ENCODE results near the gene RCAN1. TPM values are rescaled to one million over a fixed set of nuclear protein-coding genes. Genes with fewer than 3 reads are reported as not detected.

RCAN1 gene
- polyA plus RNA-seq, 2 of the 4 experiments (the other 2 are of a cell fraction), result 10.2 to 11.9 TPM

- ChIA-PET POLR2A (interaction anchor here (1.2 kb wide), 1 partner anchor 8 kb away, joined by 6 read pairs; no protein-coding TSS in a partner anchor), CTCF (interaction anchor here (1.0 kb wide), 1 partner anchor 26 kb away, joined by 3 read pairs; no protein-coding TSS in a partner anchor)
Measured at GRCh38 chr21:34518301-34518700, 96.6 kb downstream of the RCAN1 start.

GRCh38 chr21:34517491-34518245, 97.2 kb downstream of the RCAN1 start:
- TF ChIP-seq RAD21 (conservative IDR thresholded peaks at IDR 0.05 in 1 of 2, IDR thresholded peaks at IDR 0.05 in 1 of 2) (peak in 1 of 2 experiments; percentile 19; a peak in 1 of 5 replicates), NFE2L2 (conservative IDR thresholded peaks at IDR 0.05; ENCODE audit: low read length) (no peak), RCOR1 (IDR thresholded peaks at IDR 0.05; ENCODE audit: low read depth, low read length) (no peak)
- POLR2A ChIA-PET, result interaction anchor here (1.2 kb wide), 1 partner anchor 9 kb away, joined by 6 read pairs; no protein-coding TSS in a partner anchor
- ATAC-seq (peak; percentile 64 to 84; a peak in 4 of 6 replicates), FAIRE-seq (no peak), DNase-seq (ENCODE audit: low read depth in 1 of 2, low spot score in 1 of 2) (peak in 1 of 2 experiments; percentile 16)
- 90% methylated on average over 22 of the region's 22 CpGs for WGBS (ENCODE audit: missing lambda C conversion rate)
- CTCF ChIA-PET, result interaction anchor here (0.7 to 1.0 kb wide), 3 partner anchors 12 to 84 kb away, joined by 3 to 5 read pairs (median 3); no protein-coding TSS in a partner anchor
- Histone ChIP-seq H3K27ac (no peak overlapping the region), H3K4me2 (no peak overlapping the region), H3K4me3 (no peak overlapping the region), H3K4me1 (peaks cover 6% of the 10 kb centered on the region), H3K9me3 (no peaks in the 10 kb centered on the region)

More at GRCh38 chr21:34518301-34518700, 96.6 kb downstream of the RCAN1 start:
- H3K9me3 ChIP-seq, result no peaks in the 10 kb centered on the region
- TF ChIP-seq MAZ (IDR thresholded peaks at IDR 0.05; ENCODE audit: borderline replicate concordance, low read depth, low read length) (no peak), CHD2 (IDR thresholded peaks at IDR 0.05; ENCODE audit: low read length, partially characterized antibody) (no peak), EHF (CRISPR knock-in tag; IDR thresholded peaks at IDR 0.05) (no peak), REST (IDR thresholded peaks at IDR 0.05) (no peak)
- no peak overlapping the region for H3K4me2 ChIP-seq
- WGBS (ENCODE audit: missing lambda C conversion rate), result 99% methylated on average over 5 of the region's 5 CpGs
- DNase-seq (ENCODE audit: low read depth in 1 of 2, low spot score in 1 of 2) (no peak), FAIRE-seq (no peak), ATAC-seq (no peak)
- H3K4me1 ChIP-seq, result peaks cover 12% of the 10 kb centered on the region
- H3K4me3 ChIP-seq, result no peak overlapping the region
- H3K27ac ChIP-seq, result no peak overlapping the region

GRCh38 chr21:34517039-34517438, 97.9 kb downstream of the RCAN1 start:
- TF ChIP-seq RCOR1 (IDR thresholded peaks at IDR 0.05; ENCODE audit: low read depth, low read length), result no peak
- no peak for ATAC-seq
- WGBS (ENCODE audit: missing lambda C conversion rate), result 92% methylated on average over 5 of the region's 5 CpGs
- H3K4me2 ChIP-seq, result no peak overlapping the region
- FAIRE-seq, result no peak
- no peak overlapping the region for H3K27ac ChIP-seq
- ChIA-PET POLR2A (interaction anchor here (1.2 kb wide), 1 partner anchor 9 kb away, joined by 6 read pairs; no protein-coding TSS in a partner anchor), CTCF (interaction anchor here (0.7 to 1.0 kb wide), 2 partner anchors 11 to 85 kb away, joined by 3 to 5 read pairs; no protein-coding TSS in a partner anchor)
- no peaks in the 10 kb centered on the region; the same call in 2 of the 3 replicates for H3K4me1 ChIP-seq
- no peak for DNase-seq (ENCODE audit: low read depth in 1 of 2, low spot score in 1 of 2)
- H3K4me3 ChIP-seq, result no peak overlapping the region
- H3K9me3 ChIP-seq, result no peaks in the 10 kb centered on the region

GRCh38 chr21:34514576-34515115, 100.3 kb downstream of the RCAN1 start:
- H3K4me2 ChIP-seq, result no peak overlapping the region
- no peak for DNase-seq (ENCODE audit: low read depth in 1 of 2, low spot score in 1 of 2)
- no peak for TF ChIP-seq MAFK (IDR thresholded peaks at IDR 0.05; ENCODE audit: partially characterized antibody)
- TF ChIP-seq RFX5 (IDR thresholded peaks at IDR 0.05), result no peak
- TF ChIP-seq KDM1A (IDR thresholded peaks at IDR 0.05; ENCODE audit: low read depth), result no peak
- no peak for TF ChIP-seq MAX (IDR thresholded peaks at IDR 0.05)
- no peak for TF ChIP-seq RNF2 (IDR thresholded peaks at IDR 0.05; ENCODE audit: borderline replicate concordance, low read depth)
- no peak for TF ChIP-seq EHMT2 (IDR thresholded peaks at IDR 0.05; ENCODE audit: low read depth)
- no peak for TF ChIP-seq RCOR1 (IDR thresholded peaks at IDR 0.05; ENCODE audit: low read depth, low read length)
- TF ChIP-seq BHLHE40 (IDR thresholded peaks at IDR 0.05; ENCODE audit: low read depth, low read length), result no peak
- TF ChIP-seq ATOH8 (CRISPR knock-in tag; IDR thresholded peaks at IDR 0.05; ENCODE audit: low read depth), result no peak
- TF ChIP-seq NFE2L2 (conservative IDR thresholded peaks at IDR 0.05; ENCODE audit: low read length), result no peak
- TF ChIP-seq JUNB (IDR thresholded peaks at IDR 0.05), result no peak
- no peak for TF ChIP-seq E2F6 (IDR thresholded peaks at IDR 0.05; ENCODE audit: borderline replicate concordance, low read depth)
- TF ChIP-seq SREBF2 (IDR thresholded peaks at IDR 0.05), result no peak
- no peak for TF ChIP-seq HEYL (CRISPR knock-in tag; IDR thresholded peaks at IDR 0.05)
- no peak for TF ChIP-seq MYC (IDR thresholded peaks at IDR 0.05; ENCODE audit: borderline replicate concordance, low read length)
- H3K4me3 ChIP-seq, result no peak overlapping the region
- WGBS (ENCODE audit: missing lambda C conversion rate), result 76% methylated on average over 10 of the region's 10 CpGs
- H3K4me1 ChIP-seq, result no peaks in the 10 kb centered on the region
- H3K9me3 ChIP-seq, result no peaks in the 10 kb centered on the region
- H3K27ac ChIP-seq, result no peak overlapping the region
- no peak for ATAC-seq
- FAIRE-seq, result no peak
- CTCF ChIA-PET, result interaction anchor here (2.3 kb wide), 1 partner anchor 88 kb away, joined by 7 read pairs; no protein-coding TSS in a partner anchor
- POLR2A ChIA-PET, result interaction anchor here (0.7 kb wide), 1 partner anchor 12 kb away, joined by 3 read pairs; no protein-coding TSS in a partner anchor
